ENCODE data around the gene PHAX.
"Not testable (repeated sequence)": the region's sequence is repeated elsewhere in the genome, so short reads cannot be mapped to it uniquely, and the experiment has no call there.

PHAX gene

DNA sequence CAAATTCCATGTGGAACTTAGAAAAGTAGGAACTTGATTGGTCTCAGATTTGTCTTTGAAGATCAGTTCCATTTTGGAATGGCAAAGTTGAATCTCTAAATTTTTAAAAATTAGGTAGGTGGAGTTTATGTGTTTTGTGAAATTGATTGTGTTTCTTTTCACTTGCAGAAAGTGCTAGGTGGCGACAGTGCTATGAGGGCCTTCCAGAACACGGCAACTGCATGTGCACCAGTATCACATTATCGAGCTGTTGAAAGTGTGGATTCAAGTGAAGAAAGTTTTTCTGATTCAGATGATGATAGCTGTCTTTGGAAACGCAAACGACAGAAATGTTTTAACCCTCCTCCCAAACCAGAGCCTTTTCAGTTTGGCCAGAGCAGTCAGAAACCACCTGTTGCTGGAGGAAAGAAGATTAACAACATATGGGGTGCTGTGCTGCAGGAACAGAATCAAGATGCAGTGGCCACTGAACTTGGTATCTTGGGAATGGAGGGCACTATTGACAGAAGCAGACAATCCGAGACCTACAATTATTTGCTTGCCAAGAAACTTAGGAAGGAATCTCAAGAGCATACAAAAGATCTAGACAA is 2.8 kb downstream of the PHAX start:
- no peak for DNase-seq (ENCODE audit: low read depth in 2 of 2)

DNA sequence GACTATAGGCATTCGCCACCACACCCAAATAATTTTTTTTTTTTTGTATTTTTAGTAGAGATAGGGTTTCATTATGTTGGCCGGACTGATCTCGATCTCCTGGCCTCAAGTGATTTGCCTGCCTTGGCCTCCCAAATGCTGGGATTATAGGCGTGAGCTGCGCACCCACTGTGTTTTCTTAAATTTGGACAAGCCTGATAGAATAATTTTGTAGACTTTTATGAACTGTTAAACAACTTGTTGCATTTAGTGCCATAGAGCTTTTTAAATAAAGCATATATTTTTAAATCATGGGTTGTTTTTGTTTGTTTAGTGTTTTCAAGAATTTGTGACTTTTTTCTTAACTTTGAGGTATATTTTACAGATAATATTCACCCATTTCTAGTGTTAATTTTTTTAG is 4.8 kb downstream of the PHAX start:
- DNase-seq (ENCODE audit: low read depth in 2 of 2): no peak

DNA sequence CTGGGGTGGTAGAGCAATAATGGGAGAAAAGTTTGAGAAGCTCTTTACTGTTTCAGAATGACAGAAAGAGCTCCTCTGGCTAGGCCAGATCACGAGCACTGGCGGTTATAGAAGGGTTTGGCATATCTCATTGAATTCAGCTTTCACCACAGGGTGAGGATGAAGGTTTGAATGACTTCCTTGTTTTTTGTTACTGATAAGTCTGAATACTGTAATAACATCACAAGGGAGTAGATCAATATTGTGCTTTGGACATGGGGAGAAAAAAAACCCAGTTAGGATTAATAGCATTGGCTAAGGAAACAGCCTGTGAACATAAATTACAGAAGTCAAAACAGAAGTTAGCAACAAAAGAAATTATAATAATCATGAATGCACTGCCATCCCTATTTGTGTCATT is 9.4 kb downstream of the PHAX start:
- no peak for DNase-seq (ENCODE audit: low read depth in 2 of 2)

DNA sequence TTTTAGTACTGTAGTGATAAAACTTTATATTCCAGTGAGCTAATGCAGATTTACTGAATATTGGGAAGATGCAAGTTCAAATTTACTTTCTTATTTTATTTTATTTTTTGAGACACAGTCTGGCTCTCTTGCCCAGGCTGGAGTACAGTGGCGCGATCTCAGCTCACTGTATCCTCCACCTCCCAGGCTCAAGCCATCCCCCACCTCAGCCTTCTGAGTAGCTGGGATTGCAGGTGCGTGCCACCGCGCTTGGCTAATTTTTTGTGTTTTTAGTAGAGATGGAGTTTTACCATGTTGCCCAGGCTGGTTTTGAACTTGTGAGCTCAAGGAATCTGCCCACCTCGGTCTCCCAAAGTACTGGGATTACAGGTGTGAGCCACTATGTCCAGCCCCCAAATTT is 9.9 kb downstream of the PHAX start:
- DNase-seq (ENCODE audit: low read depth in 2 of 2): no peak

DNA sequence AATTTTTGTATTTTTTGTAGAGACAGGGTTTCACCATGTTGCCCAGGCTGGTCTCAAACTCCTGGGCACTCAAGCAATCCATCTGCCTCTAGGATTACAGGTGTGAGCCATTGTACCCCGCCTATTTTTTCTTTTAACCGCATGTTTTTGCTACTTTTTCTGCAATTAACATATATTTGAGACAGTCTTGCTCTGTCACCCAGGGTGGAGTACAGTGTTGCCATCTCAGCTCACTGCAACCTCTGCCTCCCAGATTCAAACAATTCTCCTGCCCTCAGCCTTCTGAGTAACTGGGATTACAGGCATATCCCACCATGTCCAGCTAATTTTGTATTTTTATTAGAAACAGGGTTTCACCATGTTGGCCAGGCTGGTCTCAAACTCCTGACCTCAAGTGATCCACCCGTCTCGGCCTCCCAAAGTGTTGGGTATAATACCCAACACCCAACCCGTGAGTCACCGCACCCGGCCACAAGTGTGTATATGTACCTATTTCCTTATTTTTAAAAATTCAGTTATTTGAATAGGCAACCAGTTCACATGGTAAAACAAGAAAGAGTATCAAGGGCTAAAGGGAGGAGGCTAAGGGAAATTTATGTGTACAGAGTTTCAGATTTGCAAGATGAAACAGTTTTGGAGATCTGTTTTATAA is 13.3 kb downstream of the PHAX start:
- no peak for DNase-seq (ENCODE audit: low read depth in 2 of 2)

DNA sequence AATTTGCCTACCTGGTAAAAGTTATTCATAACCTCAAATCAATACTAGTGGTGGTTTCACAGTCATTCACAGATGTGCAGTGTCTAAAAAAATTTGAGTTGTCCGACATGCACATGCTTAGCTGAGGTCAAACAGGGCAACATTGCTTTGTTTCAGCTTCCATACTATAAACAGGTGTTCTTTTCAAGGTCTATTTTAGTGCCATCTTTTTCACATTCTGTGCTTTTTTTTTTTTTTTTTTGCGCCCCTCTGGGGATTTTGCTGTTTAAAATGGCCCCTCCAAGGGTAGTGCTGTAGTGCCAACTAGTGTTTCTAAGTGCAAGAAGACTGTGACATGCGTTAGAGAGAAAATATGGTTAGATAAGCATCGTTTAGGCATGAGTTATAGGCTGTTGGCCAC is 14.5 kb downstream of the PHAX start:
- no peak for DNase-seq (ENCODE audit: low read depth in 2 of 2)

DNA sequence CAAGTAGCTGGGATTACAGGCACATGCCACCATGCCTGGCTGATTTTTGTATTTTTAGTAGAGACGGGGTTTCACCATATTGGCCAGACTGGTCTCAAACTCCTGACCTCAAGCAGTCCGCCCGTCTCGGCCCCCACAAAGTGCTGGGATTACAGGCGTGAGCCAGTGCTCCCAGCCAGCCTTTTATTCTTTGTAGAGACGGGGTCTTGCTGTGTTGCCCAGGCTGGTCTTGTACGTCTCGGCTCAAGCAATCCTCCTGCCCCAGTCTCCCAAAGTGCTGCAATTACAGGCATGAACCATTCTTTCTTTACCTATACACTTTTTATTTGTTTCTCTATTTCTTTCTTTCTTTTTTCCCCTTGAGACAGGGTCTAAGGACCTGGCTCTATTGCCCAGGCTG is 16.9 kb downstream of the PHAX start:
- not testable (repeated sequence) for DNase-seq (ENCODE audit: low read depth in 2 of 2)

DNA sequence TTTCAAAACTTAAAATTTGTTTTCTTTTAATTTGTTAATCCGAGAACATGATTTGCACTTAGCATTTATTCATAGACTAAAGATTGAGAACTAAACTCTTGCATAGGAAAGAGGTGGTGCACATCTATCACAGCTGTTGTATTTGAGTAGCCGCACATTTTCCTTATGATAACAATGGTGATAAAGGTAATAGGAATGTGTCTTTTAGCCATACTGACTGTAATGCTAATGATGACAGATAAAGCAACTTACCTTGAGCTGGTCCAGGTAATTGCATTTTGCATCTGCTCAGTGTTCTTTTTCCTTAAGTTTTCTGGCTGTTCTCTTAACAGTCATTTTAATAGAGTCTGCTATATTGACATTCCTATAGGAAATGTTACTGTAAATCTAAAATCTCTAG is 19.0 kb downstream of the PHAX start:
- DNase-seq (ENCODE audit: low read depth in 2 of 2): no peak

DNA sequence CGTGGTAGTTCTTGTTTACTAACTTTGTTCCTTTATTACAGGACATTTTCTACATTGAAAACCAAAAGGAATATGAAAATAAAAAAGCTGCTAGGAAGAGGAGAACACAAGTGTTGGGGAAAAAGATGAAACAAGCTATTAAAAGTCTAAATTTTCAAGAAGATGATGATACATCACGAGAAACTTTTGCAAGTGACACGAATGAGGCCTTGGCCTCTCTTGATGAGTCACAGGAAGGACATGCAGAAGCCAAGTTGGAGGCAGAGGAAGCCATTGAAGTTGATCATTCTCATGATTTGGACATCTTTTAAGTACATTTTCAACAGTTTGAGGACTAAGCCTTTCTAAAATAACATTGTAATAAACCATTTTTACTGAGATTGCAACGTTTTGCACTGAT is 23.8 kb downstream of the PHAX start:
- DNase-seq (ENCODE audit: low read depth in 2 of 2): no peak

DNA sequence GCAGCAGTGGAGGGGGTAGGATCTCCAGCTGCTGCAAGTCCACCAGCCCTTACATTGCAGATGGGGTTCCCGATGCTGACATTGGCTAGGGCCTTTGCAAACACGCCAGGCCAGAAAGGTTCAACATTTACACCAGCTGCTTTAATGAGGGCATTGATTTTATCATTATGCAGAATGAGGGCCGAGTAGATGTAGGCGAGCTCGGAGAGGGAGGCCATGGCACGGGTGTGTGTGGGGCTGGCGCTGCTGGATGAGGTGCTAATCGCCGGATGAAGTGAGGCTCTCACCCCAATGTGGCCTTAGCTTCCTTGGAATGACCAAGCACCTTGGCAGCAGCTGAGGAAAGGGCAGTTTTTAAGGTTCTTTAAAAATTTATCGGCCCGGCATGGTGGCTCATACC is 27.4 kb downstream of the PHAX start:
- no peak for DNase-seq (ENCODE audit: low read depth in 2 of 2)

DNA sequence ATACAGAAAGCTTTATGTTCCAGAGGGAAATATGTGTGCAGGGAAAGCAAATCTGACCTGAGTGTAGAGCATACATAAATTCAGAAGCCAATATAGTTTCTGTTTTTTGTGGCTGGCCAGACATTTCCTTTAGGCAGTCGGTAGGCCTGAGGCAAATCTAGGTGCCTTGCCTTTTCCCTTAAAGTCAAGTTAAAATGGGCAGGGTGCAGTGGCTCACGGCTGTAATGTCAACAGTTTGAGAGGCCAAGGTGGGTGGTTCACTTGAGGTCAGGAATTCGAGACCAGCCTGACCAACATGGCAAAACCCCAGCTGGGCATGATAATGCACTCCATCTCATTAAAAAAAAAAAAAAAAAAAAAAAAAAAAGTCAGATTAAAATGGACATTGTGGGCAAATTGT is 31.2 kb downstream of the PHAX start:
- no peak for DNase-seq (ENCODE audit: low read depth in 2 of 2)

DNA sequence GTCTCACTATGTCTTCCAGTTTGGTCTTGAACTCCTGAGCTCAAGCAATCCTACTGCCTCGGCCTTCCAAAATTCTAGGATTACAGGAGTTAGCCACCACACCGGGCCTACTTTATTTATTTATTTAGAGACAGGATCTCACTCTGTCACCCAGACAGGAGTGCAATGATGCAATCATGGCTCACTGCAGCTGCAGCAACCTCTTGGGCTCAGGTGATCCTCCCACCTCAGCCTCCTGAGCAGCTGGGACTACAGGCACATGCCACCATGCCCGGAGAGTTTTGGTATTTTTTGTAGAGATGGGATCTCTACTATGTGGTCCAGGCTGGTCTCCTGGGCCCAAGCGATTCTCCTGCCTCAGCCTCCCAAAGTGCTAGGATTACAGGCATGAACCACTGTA is 32.8 kb downstream of the PHAX start:
- DNase-seq (ENCODE audit: low read depth in 2 of 2): no peak

DNA sequence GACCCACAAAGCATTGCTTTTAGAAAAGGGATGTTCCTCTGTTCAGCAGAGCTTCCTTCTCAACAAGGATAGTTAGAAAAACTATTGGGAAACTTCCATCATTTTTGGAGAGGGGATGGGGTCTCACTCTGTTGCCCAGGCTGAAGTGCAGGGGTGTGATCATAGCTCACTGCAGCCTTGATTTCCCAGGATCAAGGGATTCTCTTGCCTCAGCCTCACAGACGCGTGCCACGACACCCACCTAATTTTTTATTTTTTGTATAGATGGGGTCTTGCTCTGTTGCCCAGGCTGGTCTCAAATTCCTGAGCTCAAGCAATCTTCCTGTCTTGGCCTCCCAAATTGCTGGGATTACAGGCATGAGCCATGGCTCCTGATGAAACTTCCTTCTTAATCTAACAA is 34.8 kb downstream of the PHAX start:
- DNase-seq (ENCODE audit: low read depth in 2 of 2): no peak

DNA sequence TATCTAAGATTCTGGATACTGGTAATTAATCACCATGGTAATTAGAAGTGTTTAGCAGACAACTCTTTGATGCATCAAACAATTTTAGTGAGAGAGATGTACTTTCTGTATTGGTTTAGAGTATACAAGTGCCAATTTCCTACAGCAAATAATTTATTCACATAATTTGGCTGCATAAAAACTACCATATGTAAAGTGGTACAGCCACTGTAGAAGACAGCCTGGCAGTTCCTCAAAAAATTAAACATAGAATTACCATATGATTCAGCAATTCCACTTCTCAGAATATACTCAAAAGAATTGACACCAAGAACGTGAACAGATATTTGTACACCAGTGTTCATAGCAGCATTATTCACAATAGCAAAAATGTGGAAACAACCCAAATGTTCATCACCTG is 36.2 kb downstream of the PHAX start:
- no peak for DNase-seq (ENCODE audit: low read depth in 2 of 2)

DNA sequence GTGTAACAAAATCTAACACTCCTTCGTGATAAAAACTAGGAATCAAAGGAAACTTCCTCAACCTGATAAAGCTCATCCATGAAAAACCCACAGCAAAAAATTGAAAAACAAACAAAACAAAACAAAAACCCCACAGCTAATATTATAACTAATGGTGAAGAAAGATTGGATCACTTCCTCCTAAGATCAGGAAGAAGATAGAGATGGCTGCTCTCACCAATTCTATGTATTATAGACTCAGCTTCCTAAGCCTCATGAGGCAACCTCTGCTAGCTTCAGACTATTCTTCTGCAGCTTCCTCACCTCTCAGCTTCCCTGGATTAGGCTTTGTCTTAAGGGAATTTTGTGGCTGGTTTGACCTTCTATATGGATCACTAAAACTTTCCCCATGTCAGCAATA is 40.1 kb downstream of the PHAX start:
- no peak for DNase-seq (ENCODE audit: low read depth in 2 of 2)

DNA sequence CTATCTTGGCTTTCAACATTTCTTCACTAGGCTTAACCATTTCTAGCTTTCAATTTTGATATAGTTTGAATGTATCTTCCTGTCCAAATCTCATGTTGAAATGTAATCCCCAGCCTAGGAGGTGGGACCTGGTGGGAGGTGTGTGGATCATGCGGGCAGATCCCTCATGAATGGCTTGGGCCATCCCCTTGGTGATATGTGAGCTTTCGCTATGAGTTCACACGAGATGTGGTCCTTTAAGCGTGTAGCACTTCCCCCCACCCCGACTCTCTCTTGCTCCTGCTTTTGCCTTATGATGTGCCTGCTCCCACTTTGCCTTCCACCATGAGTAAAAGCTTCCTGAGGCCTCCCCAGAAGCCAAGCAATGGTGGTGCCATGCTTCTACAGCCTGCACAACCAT is 40.6 kb downstream of the PHAX start:
- no peak for DNase-seq (ENCODE audit: low read depth in 2 of 2)

DNA sequence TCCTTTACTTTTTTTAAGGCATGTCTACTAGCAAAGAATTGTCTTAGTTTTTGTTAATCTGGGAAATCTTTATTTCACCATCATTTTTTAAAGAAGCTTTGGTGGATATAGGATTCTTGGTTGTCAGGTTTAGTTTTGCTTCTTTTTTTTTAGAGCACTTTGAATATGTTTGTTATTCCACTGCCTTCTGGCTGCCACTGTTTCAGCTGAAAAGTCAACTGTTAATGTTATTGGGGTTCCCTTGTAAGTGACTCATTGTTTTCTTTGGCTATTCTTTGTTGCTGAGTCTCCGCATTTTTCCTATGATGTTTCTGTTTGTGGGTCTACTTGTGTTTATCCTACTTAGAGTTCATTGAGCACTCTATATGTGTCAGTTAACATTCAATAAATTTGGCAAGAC is 44.4 kb downstream of the PHAX start:
- no peak for DNase-seq (ENCODE audit: low read depth in 2 of 2)

DNA sequence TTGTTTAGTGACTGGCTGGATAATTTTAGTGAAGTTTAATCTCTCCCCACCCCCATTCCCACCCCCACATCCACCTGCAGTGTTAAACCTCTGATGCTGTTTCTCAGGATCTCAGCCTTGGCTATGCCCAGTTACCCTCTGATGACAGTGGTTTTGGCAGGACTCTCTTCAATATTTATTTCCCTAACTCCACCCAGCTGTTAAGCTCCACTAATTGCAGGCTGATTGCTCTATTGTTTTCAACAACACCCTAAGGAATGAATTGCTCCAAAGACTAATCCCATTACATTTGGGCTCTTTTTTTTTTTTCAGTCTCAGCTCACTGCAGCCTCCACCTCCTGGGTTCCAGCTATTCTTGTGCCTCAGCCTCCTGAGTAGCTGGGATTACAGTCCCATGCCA is 46.3 kb downstream of the PHAX start:
- DNase-seq (ENCODE audit: low read depth in 2 of 2): no peak

DNA sequence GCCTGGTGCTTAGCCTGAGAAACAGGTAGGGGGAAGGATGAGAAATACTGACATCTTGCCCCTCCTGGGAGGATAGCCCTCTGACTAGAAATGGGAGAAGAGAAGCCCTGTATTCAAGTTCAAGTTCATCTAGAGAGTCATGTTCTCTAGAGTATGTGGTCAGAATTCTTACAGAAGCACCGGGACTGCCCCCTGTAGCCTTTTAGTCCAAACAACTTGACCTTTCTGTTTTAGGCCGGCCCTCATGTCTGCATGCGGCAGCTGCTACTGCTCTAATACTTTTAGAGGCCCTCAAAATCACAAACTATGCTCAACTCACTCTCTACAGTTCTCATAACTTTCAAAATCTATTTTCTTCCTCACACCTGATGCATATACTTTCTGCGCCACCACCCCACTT is 47.7 kb downstream of the PHAX start:
- no peak for DNase-seq (ENCODE audit: low read depth in 2 of 2)

DNA sequence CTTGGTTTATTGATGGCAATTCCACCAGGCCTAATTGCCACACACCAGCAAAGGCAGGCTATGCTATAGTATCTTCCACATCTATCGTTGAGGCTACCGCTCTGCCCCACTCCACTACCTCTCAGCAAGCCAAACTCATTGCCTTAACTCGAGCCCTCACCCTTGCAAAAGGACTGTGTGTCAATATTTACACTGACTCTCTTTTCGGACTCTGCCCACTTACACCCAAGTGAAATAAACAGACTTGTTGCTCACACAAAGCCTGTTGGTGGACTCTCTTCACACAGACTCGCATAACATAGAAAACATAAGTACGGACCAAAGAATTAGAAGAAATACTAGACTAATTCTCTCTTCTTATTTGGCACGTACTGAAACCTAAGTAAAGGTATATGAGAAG is 48.3 kb downstream of the PHAX start:
- DNase-seq (ENCODE audit: low read depth in 2 of 2): not testable (repeated sequence)

DNA sequence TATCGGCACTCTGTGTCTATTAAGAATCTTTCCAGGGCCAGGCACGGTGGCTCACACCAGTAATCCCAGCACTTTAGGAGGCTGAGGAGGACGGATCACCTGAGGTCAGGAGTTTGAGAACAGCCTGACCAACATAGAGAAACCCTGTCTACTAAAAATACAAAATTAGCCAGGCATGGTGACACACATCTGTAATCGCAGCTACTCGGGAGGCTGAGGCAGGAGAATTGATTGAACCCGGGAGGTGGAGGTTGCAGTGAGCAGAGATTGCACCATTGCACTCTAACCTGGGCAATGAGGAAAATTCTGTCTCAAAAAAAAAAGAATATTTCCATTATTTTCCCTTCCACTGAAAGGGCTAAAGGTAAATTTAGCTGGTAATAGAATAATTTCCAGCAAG is 49.0 kb downstream of the PHAX start:
- DNase-seq (ENCODE audit: low read depth in 2 of 2): not testable (repeated sequence)

DNA sequence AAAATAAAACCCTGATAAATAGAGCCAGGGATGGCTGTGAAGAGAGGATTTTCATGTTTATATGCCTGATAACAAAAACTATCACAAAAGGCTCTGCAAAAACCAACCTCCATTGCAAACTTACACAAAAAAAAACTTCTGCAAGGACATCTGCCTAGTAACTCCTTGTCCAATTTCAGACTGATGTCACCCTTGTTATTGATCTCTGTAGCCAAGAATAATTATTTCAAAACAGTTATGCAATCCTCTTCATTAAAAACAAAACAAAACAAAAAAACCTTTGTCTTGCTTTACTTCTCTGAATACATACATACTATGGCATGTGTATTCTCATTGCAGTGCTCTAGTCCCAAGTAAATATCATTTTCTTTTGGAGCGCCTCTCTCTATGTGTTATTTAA is 49.7 kb downstream of the PHAX start:
- DNase-seq (ENCODE audit: low read depth in 2 of 2): no peak

DNA sequence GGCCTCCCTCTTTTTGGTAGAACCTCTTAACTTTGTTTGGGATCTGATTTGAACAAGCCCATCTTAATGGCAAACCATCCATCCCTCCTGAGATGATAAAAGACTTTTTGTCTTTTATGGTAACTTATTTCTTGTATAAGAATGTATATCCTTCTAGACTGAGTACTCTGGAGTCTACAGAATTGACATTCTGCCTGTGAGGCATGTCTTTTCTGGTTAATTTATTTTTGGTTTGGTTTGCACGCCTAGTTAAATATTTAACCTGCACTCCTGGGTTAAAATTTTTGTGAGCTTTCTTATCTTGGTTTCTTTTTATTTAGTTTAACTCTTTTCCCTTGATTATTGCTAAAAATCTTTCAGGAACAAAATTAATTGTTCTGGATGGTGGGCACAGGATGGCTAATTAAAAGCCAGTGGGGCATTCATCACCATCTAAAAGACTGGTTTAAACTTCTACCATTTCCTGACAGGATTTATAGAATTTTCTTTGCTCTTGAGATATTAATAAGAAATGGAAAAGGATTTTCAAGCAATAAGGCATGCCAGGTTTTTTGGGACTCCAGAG is 50.3 kb downstream of the PHAX start:
- no peak for DNase-seq (ENCODE audit: low read depth in 2 of 2)
